Measurements from ENCODE around the gene LYRM1.

DNA sequence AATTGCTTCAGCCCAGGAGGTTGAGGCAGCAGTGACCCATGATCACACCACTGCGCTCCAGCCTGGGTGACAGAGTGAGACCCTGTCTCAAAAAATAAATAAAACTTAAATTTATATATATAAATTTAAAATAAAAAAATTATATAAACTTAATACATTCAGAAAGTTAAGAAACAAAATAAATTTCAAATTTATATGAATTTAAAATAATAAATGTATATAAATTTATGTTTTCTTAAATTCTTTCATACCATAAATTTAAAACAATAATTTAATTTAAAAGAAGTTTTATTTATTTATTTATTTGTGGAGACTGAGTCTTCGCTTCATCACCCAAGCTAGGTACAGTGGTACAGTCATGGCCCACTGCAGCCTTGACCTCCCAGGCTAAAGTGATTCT is 20.2 kb downstream of the LYRM1 start:
- TF ChIP-seq CTCF (IDR thresholded peaks at IDR 0.05; ENCODE audit: control extremely low read depth in 1 of 3, insufficient read depth in 1 of 3, low read depth in 1 of 3, low read length in 3 of 3) (no peak), NANOG (IDR thresholded peaks at IDR 0.05; ENCODE audit: insufficient read depth, low read depth, low read length, poor library complexity, severe bottlenecking) (no peak), EGR1 (IDR thresholded peaks at IDR 0.05; ENCODE audit: borderline replicate concordance, low read depth, low read length) (no peak), SIN3A (conservative IDR thresholded peaks at IDR 0.05 in 1 of 2, IDR thresholded peaks at IDR 0.05 in 1 of 2; ENCODE audit: low read depth in 1 of 2, low read length in 2 of 2) (no peak), CHD2 (IDR thresholded peaks at IDR 0.05; ENCODE audit: low read length) (no peak), EP300 (IDR thresholded peaks at IDR 0.05; ENCODE audit: borderline replicate concordance in 1 of 2, low read depth in 2 of 2, low read length in 2 of 2) (no peak)
